ENCODE results near the gene AFTPH. TPM values are rescaled to one million over a fixed set of nuclear protein-coding genes. Genes with fewer than 3 reads are reported as not detected.

Gene AFTPH
- total RNA-seq, 4 donors from 2014 or later = 49.1 to 64.3 (median 57.1) TPM

DNA sequence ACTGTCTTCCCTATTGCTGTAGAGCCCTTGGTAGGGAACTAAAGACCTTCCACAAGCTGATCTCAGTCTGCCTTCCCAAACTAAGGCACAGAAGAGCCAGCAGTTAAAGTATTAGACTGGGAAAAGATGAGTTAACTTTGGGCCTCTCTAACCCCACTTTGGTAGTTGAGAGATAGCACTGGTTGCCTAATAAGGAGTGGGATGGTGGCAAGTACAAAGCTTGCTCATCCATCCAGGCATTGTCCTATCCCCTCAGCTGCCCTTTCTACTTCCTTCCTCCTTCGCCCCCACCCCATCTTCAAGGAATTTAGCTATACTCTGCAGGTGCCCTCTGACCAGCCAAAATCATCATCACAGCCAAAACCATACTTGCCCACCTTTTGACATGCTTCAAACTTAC lies 22.2 kb upstream of the AFTPH start:
- Histone ChIP-seq H3K4me3 (no peak overlapping the region), H3K4me1 (peaks cover 5% of the 10 kb centered on the region), H3K9me3 (no peaks in the 10 kb centered on the region), H3K27ac (no peak overlapping the region), H3K36me3 (no peaks in the 10 kb centered on the region), H3K27me3 (no peaks in the 10 kb centered on the region)
- 91% methylated on average over 1 of the region's 1 CpG for WGBS
- TF ChIP-seq POLR2AphosphoS5 (IDR thresholded peaks at IDR 0.05) (no peak), EP300 (IDR thresholded peaks at IDR 0.05) (no peak), POLR2A (IDR thresholded peaks at IDR 0.05) (no peak)
- TF ChIP-seq, protein P1, sequence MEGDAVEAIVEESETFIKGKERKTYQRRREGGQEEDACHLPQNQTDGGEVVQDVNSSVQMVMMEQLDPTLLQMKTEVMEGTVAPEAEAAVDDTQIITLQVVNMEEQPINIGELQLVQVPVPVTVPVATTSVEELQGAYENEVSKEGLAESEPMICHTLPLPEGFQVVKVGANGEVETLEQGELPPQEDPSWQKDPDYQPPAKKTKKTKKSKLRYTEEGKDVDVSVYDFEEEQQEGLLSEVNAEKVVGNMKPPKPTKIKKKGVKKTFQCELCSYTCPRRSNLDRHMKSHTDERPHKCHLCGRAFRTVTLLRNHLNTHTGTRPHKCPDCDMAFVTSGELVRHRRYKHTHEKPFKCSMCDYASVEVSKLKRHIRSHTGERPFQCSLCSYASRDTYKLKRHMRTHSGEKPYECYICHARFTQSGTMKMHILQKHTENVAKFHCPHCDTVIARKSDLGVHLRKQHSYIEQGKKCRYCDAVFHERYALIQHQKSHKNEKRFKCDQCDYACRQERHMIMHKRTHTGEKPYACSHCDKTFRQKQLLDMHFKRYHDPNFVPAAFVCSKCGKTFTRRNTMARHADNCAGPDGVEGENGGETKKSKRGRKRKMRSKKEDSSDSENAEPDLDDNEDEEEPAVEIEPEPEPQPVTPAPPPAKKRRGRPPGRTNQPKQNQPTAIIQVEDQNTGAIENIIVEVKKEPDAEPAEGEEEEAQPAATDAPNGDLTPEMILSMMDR (IDR thresholded peaks at IDR 0.05) = no peak
- DNase-seq (ENCODE audit: low spot score in 2 of 2) = no peak

DNA sequence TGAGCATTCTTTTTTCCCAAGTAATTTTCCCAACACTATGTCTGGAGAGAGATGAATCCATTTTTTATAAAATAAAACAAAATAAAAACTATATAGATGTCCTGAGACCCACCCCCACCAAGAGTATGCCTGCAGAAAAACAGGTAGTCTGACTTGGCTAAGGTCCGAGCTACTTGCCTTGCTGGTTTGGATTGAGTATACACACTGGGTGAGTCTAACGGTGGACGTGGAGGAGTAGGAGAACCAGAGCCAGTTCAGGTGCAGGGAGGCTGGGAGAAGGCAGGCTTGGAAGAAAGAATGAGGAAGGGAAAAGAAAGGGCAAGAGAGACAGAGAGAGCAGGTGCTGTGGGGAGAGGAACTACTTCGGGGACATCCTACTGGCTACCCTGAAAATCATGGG lies 21.3 kb upstream of the AFTPH start:
- Histone ChIP-seq H3K4me1 (peaks cover 5% of the 10 kb centered on the region), H3K4me3 (no peak overlapping the region), H3K27ac (no peak overlapping the region), H3K9me3 (no peaks in the 10 kb centered on the region), H3K27me3 (no peaks in the 10 kb centered on the region), H3K36me3 (no peaks in the 10 kb centered on the region)
- DNase-seq (ENCODE audit: low spot score in 2 of 2) = no peak
- WGBS = 75% methylated on average over 4 of the region's 4 CpGs
- TF ChIP-seq POLR2AphosphoS5 (IDR thresholded peaks at IDR 0.05) (no peak), EP300 (IDR thresholded peaks at IDR 0.05) (no peak), POLR2A (IDR thresholded peaks at IDR 0.05) (no peak)
- TF ChIP-seq, protein P1 (IDR thresholded peaks at IDR 0.05) = no peak

DNA sequence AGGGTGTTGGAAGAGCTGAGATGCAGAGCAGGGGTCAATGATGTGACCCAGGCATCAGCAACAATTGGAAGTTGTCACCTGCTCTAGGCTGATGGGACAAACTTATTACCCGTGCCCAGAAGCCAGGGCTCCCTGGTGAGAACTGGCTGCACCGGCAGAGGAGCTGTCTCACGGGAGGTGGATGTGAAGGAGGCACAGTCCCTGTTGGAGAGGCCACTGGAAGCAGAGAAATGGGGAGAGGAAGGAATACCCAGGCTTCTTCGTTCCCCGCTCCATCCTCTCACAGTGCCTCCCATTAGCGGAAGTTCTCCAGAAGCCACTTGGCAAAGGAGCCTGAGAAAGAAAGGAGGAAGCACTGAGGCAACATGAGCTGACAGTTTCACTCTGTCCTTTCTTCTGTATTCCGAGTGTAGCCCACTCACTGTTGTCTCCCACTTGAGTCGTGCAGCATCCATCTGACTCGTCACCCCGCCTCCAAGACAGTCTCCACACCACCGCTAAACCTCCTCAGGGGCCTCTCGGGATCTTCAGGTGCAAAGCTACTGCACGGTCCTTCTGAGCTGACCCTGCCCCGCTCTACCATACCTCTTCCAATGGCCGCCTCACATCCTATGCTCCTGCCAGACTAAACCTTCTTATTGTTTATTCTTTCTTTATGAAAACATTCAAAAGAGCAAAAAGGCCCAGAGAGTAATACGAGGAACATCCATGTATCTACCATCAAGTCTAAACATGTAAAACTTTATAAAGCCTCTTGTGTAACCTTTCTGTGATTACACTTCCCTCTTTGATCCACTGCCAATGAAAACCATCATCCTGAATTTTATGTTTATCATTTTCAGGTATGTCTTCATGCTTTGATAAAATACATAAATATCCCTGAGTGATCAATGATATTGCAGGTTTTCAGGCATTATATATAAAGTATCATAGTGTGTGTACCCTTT lies 19.1 kb upstream of the AFTPH start:
- Histone ChIP-seq H3K27ac (no peak overlapping the region), H3K36me3 (no peaks in the 10 kb centered on the region), H3K27me3 (no peaks in the 10 kb centered on the region), H3K4me3 (no peak overlapping the region), H3K4me1 (peaks cover 5% of the 10 kb centered on the region), H3K9me3 (no peaks in the 10 kb centered on the region)
- TF ChIP-seq, protein P1 (IDR thresholded peaks at IDR 0.05) = no peak
- TF ChIP-seq POLR2AphosphoS5 (IDR thresholded peaks at IDR 0.05) = no peak
- WGBS = 72% methylated on average over 16 of the region's 16 CpGs
- no peak for DNase-seq (ENCODE audit: low spot score in 2 of 2)

- no peak for TF ChIP-seq POLR2A (IDR thresholded peaks at IDR 0.05)
- TF ChIP-seq POLR2AphosphoS5 (IDR thresholded peaks at IDR 0.05) = no peak
- TF ChIP-seq EP300 (IDR thresholded peaks at IDR 0.05) = no peak
- TF ChIP-seq, protein P1 (IDR thresholded peaks at IDR 0.05) = no peak
- no peak for DNase-seq (ENCODE audit: low spot score in 2 of 2)
- H3K36me3 ChIP-seq = no peaks in the 10 kb centered on the region
- H3K9me3 ChIP-seq = no peaks in the 10 kb centered on the region
- peaks cover 5% of the 10 kb centered on the region for H3K4me1 ChIP-seq
- no peak overlapping the region for H3K27ac ChIP-seq
- WGBS = 89% methylated on average over 2 of the region's 2 CpGs
- H3K27me3 ChIP-seq = no peaks in the 10 kb centered on the region
- no peak overlapping the region for H3K4me3 ChIP-seq
These were observed 17.4 kb upstream of the AFTPH start for GRCh38 chr2:64506686-64507085.

- Histone ChIP-seq H3K36me3 (no peaks in the 10 kb centered on the region), H3K27me3 (no peaks in the 10 kb centered on the region), H3K4me1 (peaks cover 8% of the 10 kb centered on the region), H3K9me3 (no peaks in the 10 kb centered on the region), H3K27ac (no peak overlapping the region), H3K4me3 (no peak overlapping the region)
- TF ChIP-seq, protein P1 (IDR thresholded peaks at IDR 0.05) = no peak
- TF ChIP-seq POLR2A (IDR thresholded peaks at IDR 0.05) = no peak
- DNase-seq (ENCODE audit: low spot score in 2 of 2) = no peak
- 28% methylated on average over 1 of the region's 1 CpG for WGBS
These were observed 10.1 kb upstream of the AFTPH start for GRCh38 chr2:64514008-64514407.
